ENCODE measurements around the gene RNGTT.

GRCh38 chr6:88810089-88810488, 153.3 kb downstream of the RNGTT start:
- TF ChIP-seq EZH2 (IDR thresholded peaks at IDR 0.05) (no peak), POLR2AphosphoS5 (IDR thresholded peaks at IDR 0.05; ENCODE audit: borderline replicate concordance, low read depth, low read length) (no peak), FOXP2 (optimal IDR thresholded peaks at IDR 0.05; ENCODE audit: control extremely low read depth, extremely low read length, insufficient read depth) (no peak)
